Transverse colon (tissue), 4 donors: Measurements from ENCODE around the gene COPB2. TPM values are rescaled to one million over a fixed set of nuclear protein-coding genes. Genes with fewer than 3 reads are reported as not detected.

Source experiments
- DNase-seq: peaks from one replicate; pipeline ENCODE4 v3.0.0-alpha.2; 2019
- H3K27ac ChIP-seq, 4 donors: fragments of 200-600 bp; sonication (generic); 2 replicates each; pipeline ENCODE4 v1.5.1; 2016 to 2018; ENCODE audit warnings: inconsistent platforms in 4 of 4
- H3K27me3 ChIP-seq: fragments of 200-600 bp; sonication (generic); 2 replicates; pipeline ENCODE4 v1.5.1; 2017; ENCODE audit warnings: inconsistent platforms
- H3K36me3 ChIP-seq, 4 donors: fragments of 200-600 bp; sonication (generic); 2 replicates each; pipeline ENCODE4 v1.5.1; 2017 to 2019; ENCODE audit warnings: inconsistent platforms in 4 of 4
- H3K4me1 ChIP-seq, 4 donors: fragments of 200-600 bp; sonication (generic); 2 replicates each; pipeline ENCODE4 v1.5.1; 2017 to 2020; ENCODE audit warnings: inconsistent platforms in 4 of 4
- H3K4me3 ChIP-seq, 4 donors: fragments of 200-600 bp; sonication (generic); 1 replicate in 1 of 4; 2 replicates in 3 of 4; pipeline versions ENCODE4 v1.5.1 to v1.6.1; 2017 to 2019; ENCODE audit warnings: inconsistent platforms in 4 of 4
- H3K9me3 ChIP-seq, 2 donors: fragments of 200-600 bp; sonication (generic); 2 replicates each; pipeline ENCODE4 v1.5.1; 2017 to 2019; ENCODE audit warnings: inconsistent platforms in 2 of 2
- CTCF ChIP-seq, 5 experiments: fragments of 200-600 bp in 3 of 5; fragments of 450-650 bp in 2 of 5; sonication (generic) in 3 of 5; IDR thresholded peaks; 1 replicate in 2 of 5; 2 replicates in 3 of 5; pipeline ENCODE4 v1.5.1; 2016 to 2017; ENCODE audit warnings: antibody characterized with exemption in 5 of 5, inconsistent platforms in 3 of 5, mild to moderate bottlenecking in 2 of 5, moderate library complexity in 1 of 5
- EP300 ChIP-seq: sonication (generic); formaldehyde crosslinking; IDR thresholded peaks from one replicate; pipeline ENCODE4 v1.6.1; 2017; ENCODE audit warnings: antibody characterized with exemption, low read depth
- POLR2A ChIP-seq: fragments of 450-650 bp; IDR thresholded peaks from one replicate; pipeline ENCODE4 v1.6.1; 2016; ENCODE audit warnings: antibody characterized with exemption, mild to moderate bottlenecking, moderate library complexity
- POLR2AphosphoS5 ChIP-seq, 3 donors: sonication (generic); formaldehyde crosslinking; IDR thresholded peaks; one replicate each; pipeline ENCODE4 v1.6.1; 2016; ENCODE audit warnings: antibody characterized with exemption in 3 of 3
- WGBS, 2 donors: methylation state at CpG; one replicate each; pipeline ENCODE4 v1.1.5; 2018; ENCODE audit warnings: low coverage in 1 of 2; 5-methylcytosine and 5-hydroxymethylcytosine counted together
- in situ Hi-C, 4 donors: fragments of 200-750 bp; cut with MboI; loops; one replicate each; pipeline versions ENCODE4 v1.15.0 to v1.15.1; 2017; ENCODE audit warnings: low sequenced_read_pairs in 3 of 4, low pct_ligation_motif_present in 1 of 4, low pct_unique_long_range_greater_than_20kb in 1 of 4
- intact Hi-C: fragments of 100-400 bp; cut with DNase I; formaldehyde crosslinking; loops from one replicate; pipeline ENCODE4 v1.15.1; 2023; ENCODE audit warnings: low total_unique reads
- total RNA-seq, 4 donors: library from RNA; depleted of rRNA; stranded (reverse); fragments of >200 nt; gene quantifications; one replicate each; pipeline ENCODE4 v1.1.0, GENCODE V29; 2016

COPB2 gene
- total RNA-seq, 4 donors from 2014 or later: 38.9 to 86.3 (median 56.3) TPM

GRCh38 chr3:139361276-139361675 lies 28.2 kb downstream of the COPB2 start:
- WGBS, 2 donors: 76 to 87% methylated on average over 2 of the region's 2 CpGs
- in situ Hi-C loops: no loop called here
- Histone ChIP-seq H3K27me3 (no peaks in the 10 kb centered on the region), H3K4me3 (no peak overlapping the region), H3K27ac (no peak overlapping the region), H3K4me1 (no peaks in the 10 kb centered on the region), H3K36me3 (peaks cover 0 to 89% (median 37%) of the 10 kb centered on the region in 4 donors), H3K9me3 (no peaks in the 10 kb centered on the region)
- TF ChIP-seq EP300 (no peak), POLR2A (no peak)
- DNase-seq: no peak
- intact Hi-C loops: no loop called here

- intact Hi-C loops: no loop called here
- Histone ChIP-seq H3K4me3 (no peak overlapping the region), H3K9me3 (no peaks in the 10 kb centered on the region), H3K27ac (no peak overlapping the region), H3K36me3 (peaks cover 0 to 84% (median 38%) of the 10 kb centered on the region in 4 donors), H3K27me3 (no peaks in the 10 kb centered on the region), H3K4me1 (no peaks in the 10 kb centered on the region)
- TF ChIP-seq POLR2A (no peak), CTCF (IDR thresholded peaks at IDR 0.05) (no peak), EP300 (no peak), POLR2AphosphoS5 (IDR thresholded peaks at IDR 0.05) (no peak)
- DNase-seq: no peak
- WGBS, 2 donors: 78 to 80% methylated on average over 3 of the region's 3 CpGs
- in situ Hi-C loops: no loop called here
These were observed 30.4 kb downstream of the COPB2 start for GRCh38 chr3:139358841-139359562.

GRCh38 chr3:139357899-139358298 lies 31.5 kb downstream of the COPB2 start:
- Histone ChIP-seq H3K4me1 (no peaks in the 10 kb centered on the region), H3K9me3 (no peaks in the 10 kb centered on the region), H3K27ac (no peak overlapping the region), H3K36me3 (peaks cover 0 to 78% (median 33%) of the 10 kb centered on the region in 4 donors), H3K4me3 (no peak overlapping the region), H3K27me3 (no peaks in the 10 kb centered on the region)
- intact Hi-C loops (no loop called here), in situ Hi-C loops (no loop called here)
- TF ChIP-seq POLR2A: no peak
- no peak for TF ChIP-seq CTCF (IDR thresholded peaks at IDR 0.05)
- no peak for TF ChIP-seq POLR2AphosphoS5 (IDR thresholded peaks at IDR 0.05)
- no peak for TF ChIP-seq EP300
- 53 to 67% methylated on average over 4 of the region's 4 CpGs for WGBS, 2 donors
- DNase-seq: no peak

- intact Hi-C loops (no loop called here), in situ Hi-C loops (no loop called here)
- Histone ChIP-seq H3K4me3 (no peak overlapping the region), H3K27ac (no peak overlapping the region), H3K36me3 (peaks cover 0 to 85% (median 32%) of the 10 kb centered on the region in 4 donors), H3K4me1 (no peaks in the 10 kb centered on the region), H3K27me3 (no peaks in the 10 kb centered on the region), H3K9me3 (no peaks in the 10 kb centered on the region)
- no peak for DNase-seq
- WGBS, 2 donors: 50% methylated on average over 1 of the region's 1 CpG; no CpG with 5 or more reads in 1 of the 2 donors
- TF ChIP-seq EP300 (no peak), CTCF (IDR thresholded peaks at IDR 0.05) (no peak), POLR2A (no peak), POLR2AphosphoS5 (IDR thresholded peaks at IDR 0.05) (no peak)
These were observed 33.6 kb downstream of the COPB2 start for GRCh38 chr3:139355891-139356290.
